Measurements from ENCODE around the gene PDZD2.

- TF ChIP-seq, protein P1, sequence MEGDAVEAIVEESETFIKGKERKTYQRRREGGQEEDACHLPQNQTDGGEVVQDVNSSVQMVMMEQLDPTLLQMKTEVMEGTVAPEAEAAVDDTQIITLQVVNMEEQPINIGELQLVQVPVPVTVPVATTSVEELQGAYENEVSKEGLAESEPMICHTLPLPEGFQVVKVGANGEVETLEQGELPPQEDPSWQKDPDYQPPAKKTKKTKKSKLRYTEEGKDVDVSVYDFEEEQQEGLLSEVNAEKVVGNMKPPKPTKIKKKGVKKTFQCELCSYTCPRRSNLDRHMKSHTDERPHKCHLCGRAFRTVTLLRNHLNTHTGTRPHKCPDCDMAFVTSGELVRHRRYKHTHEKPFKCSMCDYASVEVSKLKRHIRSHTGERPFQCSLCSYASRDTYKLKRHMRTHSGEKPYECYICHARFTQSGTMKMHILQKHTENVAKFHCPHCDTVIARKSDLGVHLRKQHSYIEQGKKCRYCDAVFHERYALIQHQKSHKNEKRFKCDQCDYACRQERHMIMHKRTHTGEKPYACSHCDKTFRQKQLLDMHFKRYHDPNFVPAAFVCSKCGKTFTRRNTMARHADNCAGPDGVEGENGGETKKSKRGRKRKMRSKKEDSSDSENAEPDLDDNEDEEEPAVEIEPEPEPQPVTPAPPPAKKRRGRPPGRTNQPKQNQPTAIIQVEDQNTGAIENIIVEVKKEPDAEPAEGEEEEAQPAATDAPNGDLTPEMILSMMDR (IDR thresholded peaks at IDR 0.05), result no peak
- no peak for TF ChIP-seq POLR2A (IDR thresholded peaks at IDR 0.05)
These were observed 263.0 kb downstream of the PDZD2 start for GRCh38 chr5:31901807-31902530.
